ENCODE measurements around the gene ARRDC4. TPM values are rescaled to one million over a fixed set of nuclear protein-coding genes. Genes with fewer than 3 reads are reported as not detected.

The ARRDC4 gene
- total RNA-seq, 1 donor from 2014 or later: 2.0 TPM

GRCh38 chr15:98002419-98002818 is 41.9 kb downstream of the ARRDC4 start:
- Mint-ChIP-seq H3K27ac (no peak overlapping the region), H3K9me3 (no peaks in the 10 kb centered on the region), H3K27me3 (no peaks in the 10 kb centered on the region), H3K4me3 (no peak overlapping the region), H3K36me3 (ENCODE audit: low read depth) (no peaks in the 10 kb centered on the region), H3K4me1 (no peaks in the 10 kb centered on the region)
- ChIA-PET POLR2A (no interaction called here), CTCF (no interaction called here)
- TF ChIP-seq CTCF (IDR thresholded peaks at IDR 0.05): no peak
- ATAC-seq (ENCODE audit: low read depth) (no peak), DNase-seq (no peak)
- intact Hi-C loops (cut with micrococcal nuclease): no loop called here

GRCh38 chr15:98002866-98003265 is 42.4 kb downstream of the ARRDC4 start:
- DNase-seq: no peak
- ChIA-PET CTCF (no interaction called here), POLR2A (no interaction called here)
- H3K4me1 Mint-ChIP-seq: no peaks in the 10 kb centered on the region
- no peak overlapping the region for H3K4me3 Mint-ChIP-seq
- H3K36me3 Mint-ChIP-seq (ENCODE audit: low read depth): no peaks in the 10 kb centered on the region
- TF ChIP-seq CTCF (IDR thresholded peaks at IDR 0.05): no peak
- ATAC-seq (ENCODE audit: low read depth): no peak
- no peak overlapping the region for H3K27ac Mint-ChIP-seq
- no peaks in the 10 kb centered on the region for H3K9me3 Mint-ChIP-seq
- intact Hi-C loops (cut with micrococcal nuclease): no loop called here
- H3K27me3 Mint-ChIP-seq: no peaks in the 10 kb centered on the region

GRCh38 chr15:98003518-98003917 is 43.0 kb downstream of the ARRDC4 start:
- ChIA-PET CTCF (no interaction called here), POLR2A (no interaction called here)
- TF ChIP-seq CTCF (IDR thresholded peaks at IDR 0.05): no peak
- intact Hi-C loops (cut with micrococcal nuclease): no loop called here
- H3K4me3 Mint-ChIP-seq: no peak overlapping the region
- ATAC-seq (ENCODE audit: low read depth): no peak
- H3K36me3 Mint-ChIP-seq (ENCODE audit: low read depth): no peaks in the 10 kb centered on the region
- no peak overlapping the region for H3K27ac Mint-ChIP-seq
- DNase-seq: no peak
- no peaks in the 10 kb centered on the region for H3K4me1 Mint-ChIP-seq
- H3K9me3 Mint-ChIP-seq: no peaks in the 10 kb centered on the region
- no peaks in the 10 kb centered on the region for H3K27me3 Mint-ChIP-seq

GRCh38 chr15:98003996-98004395 is 43.5 kb downstream of the ARRDC4 start:
- no peak for ATAC-seq (ENCODE audit: low read depth)

GRCh38 chr15:98005659-98006058 is 45.2 kb downstream of the ARRDC4 start:
- Mint-ChIP-seq H3K4me1 (no peaks in the 10 kb centered on the region), H3K9me3 (no peaks in the 10 kb centered on the region), H3K27ac (no peak overlapping the region), H3K27me3 (no peaks in the 10 kb centered on the region), H3K36me3 (ENCODE audit: low read depth) (no peaks in the 10 kb centered on the region), H3K4me3 (no peak overlapping the region)
- ATAC-seq (ENCODE audit: low read depth) (no peak), DNase-seq (no peak)
- POLR2A ChIA-PET: no interaction called here
- TF ChIP-seq CTCF (IDR thresholded peaks at IDR 0.05): no peak
- CTCF ChIA-PET: no interaction called here
- intact Hi-C loops (cut with micrococcal nuclease): no loop called here

More at GRCh38 chr15:98003996-98004395, 43.5 kb downstream of the ARRDC4 start:
- Mint-ChIP-seq H3K36me3 (ENCODE audit: low read depth) (no peaks in the 10 kb centered on the region), H3K27me3 (no peaks in the 10 kb centered on the region), H3K27ac (no peak overlapping the region), H3K4me1 (no peaks in the 10 kb centered on the region), H3K9me3 (no peaks in the 10 kb centered on the region), H3K4me3 (no peak overlapping the region)
- intact Hi-C loops (cut with micrococcal nuclease): no loop called here
- no peak for DNase-seq
- CTCF ChIA-PET: no interaction called here
- POLR2A ChIA-PET: no interaction called here
- no peak for TF ChIP-seq CTCF (IDR thresholded peaks at IDR 0.05)

Data from activated B cell treated with CpG ODN at 0.5 μM for 24 hours (primary cell).